Measurements from ENCODE around the gene BRD4. TPM values are rescaled to one million over a fixed set of nuclear protein-coding genes. Genes with fewer than 3 reads are reported as not detected.

Gene BRD4
- total RNA-seq, 1 experiment from 2014 or later, result 144 TPM

- H3K18ac ChIP-seq (ENCODE audit: insufficient read length, low read depth, low read length), result no peak overlapping the region
- no peak overlapping the region for H3K27ac ChIP-seq (ENCODE audit: insufficient read length, low read depth, low read length)
- Mint-ChIP-seq H3K27ac (no peak overlapping the region), H3K4me3 (no peak overlapping the region), H3K27me3 (ENCODE audit: low read depth) (no peaks in the 10 kb centered on the region; the same call in 1 of the 2 replicates), H3K4me1 (peaks cover 3 to 5% of the 10 kb centered on the region in 2 experiments), H3K36me3 (ENCODE audit: insufficient read depth in 1 of 3, low read depth in 3 of 3) (peaks cover 49 to 72% (median 69%) of the 10 kb centered on the region in 3 experiments), H3K9me3 (no peaks in the 10 kb centered on the region)
- H3K79me1 ChIP-seq (ENCODE audit: insufficient read depth, low read depth, low read length, poor library complexity, severe bottlenecking), result no peaks in the 10 kb centered on the region
- no peak overlapping the region for H2BK20ac ChIP-seq (ENCODE audit: low read depth, low read length, poor library complexity, severe bottlenecking)
- no peak overlapping the region for H2BK15ac ChIP-seq (ENCODE audit: low read depth, low read length)
- H2AFZ ChIP-seq (ENCODE audit: low read length), result no peak overlapping the region
- DNase-seq, result no peak
- H2BK120ac ChIP-seq (ENCODE audit: low read depth, low read length, poor library complexity, severe bottlenecking), result no peak overlapping the region
- no peaks in the 10 kb centered on the region for H3K9me3 ChIP-seq (ENCODE audit: control insufficient read depth, low read depth, low read length)
- no peak overlapping the region for H2AK5ac ChIP-seq (ENCODE audit: insufficient read length, low read length)
- H4K8ac ChIP-seq (replicated peaks; ENCODE audit: insufficient read length, low read depth, low read length), result no peak overlapping the region
- H3K23me2 ChIP-seq (ENCODE audit: insufficient read length, low read depth, low read length, poor library complexity, severe bottlenecking), result no peaks in the 10 kb centered on the region
- H3T11ph ChIP-seq (ENCODE audit: low read length), result no peak overlapping the region
- no peak overlapping the region for H3K4ac ChIP-seq (ENCODE audit: low read depth, low read length)
- TF ChIP-seq CTCF (conservative IDR thresholded peaks at IDR 0.05), result no peak
- peaks cover 15% of the 10 kb centered on the region; the same call in 1 of the 2 replicates for H3K79me2 ChIP-seq (ENCODE audit: insufficient read depth, low read length)
- H2BK12ac ChIP-seq (ENCODE audit: insufficient read length, low read depth, low read length), result no peak overlapping the region
- H4K5ac ChIP-seq (ENCODE audit: insufficient read length, low read depth, low read length), result no peak overlapping the region
- H3K4me2 ChIP-seq (ENCODE audit: insufficient read depth, insufficient read length, low read length), result no peak overlapping the region
- H4K91ac ChIP-seq (ENCODE audit: insufficient read length, low read depth, low read length), result no peak overlapping the region
- no CpG with 5 or more reads among the region's 17 CpGs for WGBS (ENCODE audit: extremely low coverage, insufficient read length, low lambda C conversion rate)
- H3K27me3 ChIP-seq (ENCODE audit: insufficient read depth, low read length), result no peaks in the 10 kb centered on the region
- no peak overlapping the region for H3K9ac ChIP-seq (ENCODE audit: extremely low read depth, insufficient read length, low read length)
- H4K20me1 ChIP-seq (ENCODE audit: control insufficient read depth, insufficient read depth, insufficient read length), result no peaks in the 10 kb centered on the region
- no peak overlapping the region for H2BK5ac ChIP-seq (ENCODE audit: insufficient read length, low read length)
- H3K4me1 ChIP-seq (ENCODE audit: insufficient read depth, low read length), result no peaks in the 10 kb centered on the region
- H3K56ac ChIP-seq (ENCODE audit: insufficient read length, low read depth, low read length), result no peak overlapping the region
- H3K23ac ChIP-seq (ENCODE audit: insufficient read length, low read depth, low read length), result no peak overlapping the region
- H3K14ac ChIP-seq (ENCODE audit: insufficient read depth, low read length), result no peak overlapping the region
These were observed 39.5 kb upstream of the BRD4 start for GRCh38 chr19:15371786-15372380.
